Caco-2 (cell line): ENCODE results near the gene RAB43. TPM values are rescaled to one million over a fixed set of nuclear protein-coding genes. Genes with fewer than 3 reads are reported as not detected.

Experiments
- BruUV-seq: library from RNA; stranded (reverse); fragments of 400-500 nt; replicated peaks from 2 replicates; lab custom pipeline; 2021; lab: Mats Ljungman, UMichigan
- CTCF ChIA-PET: fragments of 300-600 bp; sonication (Branson Sonifier 250); formaldehyde crosslinking; loops from one replicate; lab custom pipeline; 2022; ENCODE audit warnings: antibody characterized with exemption; lab: Charles Lee
- POLR2A ChIA-PET: fragments of 300-600 bp; sonication (Branson Sonifier 250); formaldehyde crosslinking; loops from one replicate; lab custom pipeline; 2022; ENCODE audit warnings: antibody characterized with exemption; lab: Charles Lee
- DNase-seq, 2 experiments: peaks; one replicate each; pipeline versions ENCODE4 v3.0.0 to v3.0.0-alpha.2; 2020 to 2022
- H3K27me3 ChIP-seq: replicated peaks from 2 replicates; pipeline ENCODE4 v1.6.0; 2011; ENCODE audit warnings: low read length; ENCODE audit not compliant: control insufficient read depth, insufficient read depth
- H3K36me3 ChIP-seq: 2 replicates; pipeline ENCODE4 v1.5.1; 2011; ENCODE audit warnings: low read length; ENCODE audit not compliant: control insufficient read depth, insufficient read depth
- H3K4me1 ChIP-seq: fragments of 250-450 bp; sonication (Bioruptor Pico); 2 replicates; pipeline ENCODE4 v1.5.1; 2020; ENCODE audit warnings: mild to moderate bottlenecking
- H3K4me3 ChIP-seq: 2 replicates; pipeline ENCODE4 v1.5.1; 2011; ENCODE audit warnings: low read depth, mild to moderate bottlenecking, control low read depth, low read length
- H3K9me3 ChIP-seq: fragments of 250-450 bp; sonication (Bioruptor Pico); 2 replicates; pipeline ENCODE4 v1.5.1; 2020; ENCODE audit warnings: mild to moderate bottlenecking, moderate library complexity
- H3K27ac Mint-ChIP-seq: one replicate; pipeline ENCODE4 v1.8.0; 2022; ENCODE audit warnings: mixed read lengths; ENCODE audit not compliant: unreplicated experiment
- H3K27me3 Mint-ChIP-seq: one replicate; pipeline ENCODE4 v1.8.0; 2022; ENCODE audit warnings: mixed read lengths; ENCODE audit not compliant: insufficient read depth, unreplicated experiment
- H3K36me3 Mint-ChIP-seq: one replicate; pipeline ENCODE4 v1.8.0; 2022; ENCODE audit warnings: mild to moderate bottlenecking, mixed read lengths; ENCODE audit not compliant: insufficient read depth, unreplicated experiment
- H3K4me1 Mint-ChIP-seq: one replicate; pipeline ENCODE4 v1.8.0; 2022; ENCODE audit warnings: low read depth, mixed read lengths; ENCODE audit not compliant: unreplicated experiment
- H3K4me3 Mint-ChIP-seq: one replicate; pipeline ENCODE4 v1.8.0; 2022; ENCODE audit warnings: mild to moderate bottlenecking, moderate library complexity, mixed read lengths; ENCODE audit not compliant: unreplicated experiment
- H3K9me3 Mint-ChIP-seq: one replicate; pipeline ENCODE4 v1.8.0; 2022; ENCODE audit warnings: mixed read lengths; ENCODE audit not compliant: unreplicated experiment
- CTCF ChIP-seq, 2 experiments: fragments of 200-600 bp in 1 of 2; IDR thresholded peaks; 1 replicate in 1 of 2; 2 replicates in 1 of 2; pipeline versions ENCODE4 v1.5.1 to v1.8.0; 2011 to 2022; ENCODE audit warnings: antibody characterized with exemption in 1 of 2, control low read depth in 1 of 2, inconsistent platforms in 1 of 2, low read depth in 1 of 2, low read length in 1 of 2, mild to moderate bottlenecking in 1 of 2, moderate library complexity in 1 of 2; ENCODE audit not compliant: insufficient read depth in 1 of 2, severe bottlenecking in 1 of 2, unreplicated experiment in 1 of 2
- intact Hi-C: fragments of 100-400 bp; cut with micrococcal nuclease; formaldehyde crosslinking; loops from one replicate; pipeline ENCODE4 v1.10.0; 2022; ENCODE audit not compliant: unreplicated experiment
- total RNA-seq: library from RNA; stranded (reverse); gene quantifications from 2 replicates; pipeline ENCODE4 v1.2.3, GENCODE V29; 2022

RAB43 gene
- total RNA-seq, 1 experiment from 2014 or later = 12.3 TPM

- TF ChIP-seq CTCF (IDR thresholded peaks at IDR 0.05; ENCODE audit: insufficient read depth in 1 of 2, low read depth in 1 of 2, low read length in 1 of 2, severe bottlenecking in 1 of 2, unreplicated experiment in 1 of 2) = no peak
- Mint-ChIP-seq H3K36me3 (peaks cover 37% of the 10 kb centered on the region), H3K4me1 (no peaks in the 10 kb centered on the region), H3K27me3 (no peaks in the 10 kb centered on the region), H3K9me3 (no peaks in the 10 kb centered on the region), H3K27ac (no peak overlapping the region), H3K4me3 (no peak overlapping the region)
- Histone ChIP-seq H3K36me3 (peaks cover 3% of the 10 kb centered on the region), H3K27me3 (no peaks in the 10 kb centered on the region), H3K9me3 (no peaks in the 10 kb centered on the region), H3K4me3 (no peak overlapping the region), H3K4me1 (no peaks in the 10 kb centered on the region)
- DNase-seq = no peak
- ChIA-PET POLR2A (interaction anchor here (0.6 kb wide), 1 partner anchor 47 kb away, joined by 3 read pairs; no protein-coding TSS in a partner anchor), CTCF (interaction anchor here (1.1 kb wide), 1 partner anchor 8 kb away, joined by 3 read pairs; no protein-coding TSS in a partner anchor)
- no TSS peak for BruUV-seq
- intact Hi-C loops = no loop called here
These were observed 10.0 kb upstream of the RAB43 start for GRCh38 chr3:129131465-129132088.

- no TSS peak for BruUV-seq
- no peaks in the 10 kb centered on the region for H3K27me3 ChIP-seq
- Mint-ChIP-seq H3K27me3 (no peaks in the 10 kb centered on the region), H3K36me3 (peaks cover 42% of the 10 kb centered on the region), H3K4me3 (no peak overlapping the region), H3K4me1 (no peaks in the 10 kb centered on the region), H3K27ac (no peak overlapping the region), H3K9me3 (no peaks in the 10 kb centered on the region)
- H3K4me3 ChIP-seq = no peak overlapping the region
- H3K4me1 ChIP-seq = no peaks in the 10 kb centered on the region
- DNase-seq = no peak
- intact Hi-C loops = no loop called here
- TF ChIP-seq CTCF (IDR thresholded peaks at IDR 0.05; ENCODE audit: insufficient read depth in 1 of 2, low read depth in 1 of 2, low read length in 1 of 2, severe bottlenecking in 1 of 2, unreplicated experiment in 1 of 2) = no peak
- ChIA-PET CTCF (interaction anchor here (0.6 kb wide), 2 partner anchors 27 to 188 kb away, joined by 5 to 6 read pairs; no protein-coding TSS in a partner anchor), POLR2A (no interaction called here)
- H3K9me3 ChIP-seq = no peaks in the 10 kb centered on the region
- peaks cover 3% of the 10 kb centered on the region for H3K36me3 ChIP-seq
These were observed 8.7 kb upstream of the RAB43 start for GRCh38 chr3:129130291-129130813.

DNA sequence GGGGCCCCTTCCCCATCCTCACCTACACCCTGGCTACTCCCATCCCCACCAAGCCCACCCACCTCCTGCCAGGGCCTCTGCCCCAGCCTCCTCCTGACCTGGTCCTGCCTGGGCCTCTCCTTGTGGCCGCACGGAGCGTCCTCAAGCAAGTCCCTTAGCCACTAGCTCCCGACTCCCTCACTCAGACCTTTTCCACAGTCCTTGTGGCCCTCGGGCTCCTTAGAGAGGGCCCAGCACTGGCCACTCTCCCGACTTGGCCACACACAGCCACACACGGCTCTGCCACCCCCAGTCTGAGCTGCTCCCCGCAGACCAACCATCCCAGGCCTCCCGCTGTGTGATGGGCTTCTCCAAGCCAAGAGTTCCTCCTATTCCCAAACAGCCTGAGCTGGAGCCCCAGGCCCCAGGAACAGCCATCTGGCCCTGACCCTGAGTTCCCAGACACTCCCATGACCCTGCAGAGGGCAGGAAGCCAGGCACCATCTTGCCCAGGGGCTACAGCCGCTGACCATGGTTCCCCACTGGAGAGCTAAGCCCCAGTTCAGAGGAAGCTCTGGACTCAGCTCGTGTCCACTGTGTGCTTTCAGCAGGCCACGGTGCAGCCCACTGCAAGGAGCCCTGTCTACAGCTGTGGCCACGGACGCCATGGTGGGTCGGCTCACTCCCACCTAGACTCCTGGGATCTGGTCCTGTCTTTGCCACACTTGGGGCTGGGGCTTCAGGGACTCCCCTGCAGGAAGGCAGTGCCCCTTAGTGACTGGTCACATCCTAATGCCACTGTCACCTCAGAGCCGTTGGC lies 7.0 kb upstream of the RAB43 start:
- Mint-ChIP-seq H3K4me1 (peaks cover under 1% of the 10 kb centered on the region), H3K27me3 (no peaks in the 10 kb centered on the region), H3K27ac (peak overlapping the region; percentile 43), H3K4me3 (no peak overlapping the region), H3K9me3 (no peaks in the 10 kb centered on the region), H3K36me3 (peaks cover 33% of the 10 kb centered on the region)
- Histone ChIP-seq H3K9me3 (no peaks in the 10 kb centered on the region), H3K4me3 (no peak overlapping the region), H3K4me1 (peaks cover 4% of the 10 kb centered on the region), H3K27me3 (no peaks in the 10 kb centered on the region), H3K36me3 (peaks cover 3% of the 10 kb centered on the region)
- intact Hi-C loops = loop anchor here (10.0 kb wide), 1 partner anchor 186 kb away; a partner anchor contains a TSS
- CTCF ChIA-PET = no interaction called here
- POLR2A ChIA-PET = no interaction called here
- DNase-seq = no peak
- BruUV-seq = no TSS peak
- TF ChIP-seq CTCF (IDR thresholded peaks at IDR 0.05; ENCODE audit: insufficient read depth in 1 of 2, low read depth in 1 of 2, low read length in 1 of 2, severe bottlenecking in 1 of 2, unreplicated experiment in 1 of 2) = no peak
